Stimulated activated CD8-positive, alpha-beta memory T cell treated with anti-CD3 and anti-CD28 coated beads, Interleukin-15, amount 100 ng/mL, for 4 hours (primary cell): ENCODE data around the gene WWOX.

Source experiments
- DNase-seq, 2 donors: peaks; one replicate each; pipeline ENCODE4 v3.0.0-alpha.2; 2020; ENCODE audit warnings: low read depth in 2 of 2

The WWOX gene

DNA sequence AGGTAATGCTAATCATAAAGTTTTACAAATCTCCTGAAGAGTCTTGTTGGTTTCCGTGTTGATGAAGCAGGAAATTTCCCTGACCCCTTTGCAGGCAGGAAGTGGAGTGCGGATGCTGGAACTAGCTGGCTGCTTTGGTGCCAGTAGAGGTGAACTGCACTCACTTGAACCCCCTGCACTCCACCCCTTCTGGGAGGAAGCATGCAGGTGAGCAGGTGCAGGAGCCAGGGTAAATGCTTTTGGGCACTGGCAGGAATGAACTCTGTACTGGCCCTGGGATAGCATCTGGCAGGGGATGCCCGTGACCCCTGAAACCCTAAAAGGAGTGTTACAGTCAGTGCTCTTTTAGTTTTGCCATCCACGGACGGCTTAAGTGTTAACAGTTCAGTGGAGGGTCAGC, 430.4 kb downstream of the WWOX start:
- DNase-seq, result no peak

DNA sequence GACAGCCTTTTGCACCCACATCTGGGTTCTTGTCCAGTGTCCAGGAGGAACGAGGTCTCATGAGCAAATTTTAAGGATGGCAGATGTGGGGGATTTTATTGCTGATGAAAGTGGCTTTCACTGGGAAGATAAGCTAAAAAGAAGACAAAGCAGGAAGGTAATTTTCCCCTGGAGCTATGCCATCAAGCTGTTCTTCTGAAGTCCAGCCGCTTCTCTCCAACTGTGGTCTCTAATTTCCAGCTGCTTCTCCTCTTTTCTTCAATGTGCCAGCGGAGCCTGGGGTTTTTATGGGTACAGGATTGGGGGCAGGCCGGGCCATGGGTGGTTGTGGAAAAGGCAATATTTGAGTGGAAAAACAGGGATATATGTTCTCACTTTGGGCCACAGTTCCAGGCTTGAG, 430.8 kb downstream of the WWOX start:
- no peak for DNase-seq

DNA sequence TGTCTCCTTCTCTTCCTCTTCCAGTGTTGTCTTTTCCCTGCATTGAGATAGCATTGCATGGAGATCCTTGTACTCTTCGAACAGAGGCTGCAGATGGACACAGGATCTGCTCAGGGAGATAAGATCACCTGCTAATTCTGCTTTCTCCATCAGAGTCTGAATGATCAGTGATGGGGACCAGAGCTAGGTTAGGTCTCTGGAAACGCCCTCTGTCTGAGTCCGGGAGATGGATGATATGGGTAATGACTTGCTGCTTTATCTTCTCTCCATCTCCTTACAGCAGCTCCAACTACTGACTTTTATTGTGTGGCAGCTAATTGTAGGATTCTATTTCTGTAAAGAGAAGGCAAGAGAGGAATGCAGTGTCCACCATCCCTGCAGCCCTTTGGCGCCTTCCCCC, 435.6 kb downstream of the WWOX start:
- no peak for DNase-seq

GRCh38 chr16:78537511-78537910, 438.1 kb downstream of the WWOX start:
- no peak for DNase-seq

GRCh38 chr16:78538292-78538691, 438.8 kb downstream of the WWOX start:
- DNase-seq, result no peak

DNA sequence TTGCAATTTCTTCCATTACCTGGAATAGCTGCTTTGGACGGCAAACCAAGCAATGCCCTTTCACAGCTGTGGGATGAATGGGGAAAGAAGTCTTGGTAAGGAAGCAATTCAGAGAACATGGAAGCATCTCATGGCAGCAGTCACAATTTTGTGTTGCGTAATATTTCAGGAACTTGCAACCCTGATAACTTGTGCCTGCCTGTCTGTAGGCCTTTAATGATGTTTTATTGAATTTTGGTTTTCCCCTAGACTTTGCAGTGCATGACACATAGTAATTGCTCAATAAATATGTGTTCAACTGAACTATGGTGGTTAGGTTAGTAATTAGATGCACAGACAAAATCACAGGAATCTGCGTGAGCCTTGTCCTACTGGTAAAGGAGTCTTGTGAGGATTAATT, 439.5 kb downstream of the WWOX start:
- no peak for DNase-seq

GRCh38 chr16:78542419-78542818, 443.0 kb downstream of the WWOX start:
- DNase-seq, result no peak

DNA sequence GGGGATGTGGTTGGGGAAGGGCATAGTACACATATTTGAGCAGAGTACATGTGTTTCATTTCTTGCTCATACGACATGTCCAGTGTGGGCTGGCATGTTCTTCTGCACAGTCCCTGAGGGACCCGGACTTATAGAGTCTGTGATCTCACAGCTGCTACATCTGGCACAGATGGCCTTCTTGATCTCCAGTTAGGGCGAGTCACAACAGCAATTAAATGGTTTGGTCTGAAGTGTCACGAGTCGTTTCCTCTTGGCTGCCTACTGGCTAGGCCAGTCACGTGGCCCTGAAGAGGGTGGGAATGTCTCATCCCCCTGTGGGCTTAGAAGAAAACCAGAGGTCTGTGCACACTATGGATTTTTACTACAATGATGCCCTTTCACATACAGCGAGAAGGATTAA, 443.6 kb downstream of the WWOX start:
- no peak for DNase-seq

DNA sequence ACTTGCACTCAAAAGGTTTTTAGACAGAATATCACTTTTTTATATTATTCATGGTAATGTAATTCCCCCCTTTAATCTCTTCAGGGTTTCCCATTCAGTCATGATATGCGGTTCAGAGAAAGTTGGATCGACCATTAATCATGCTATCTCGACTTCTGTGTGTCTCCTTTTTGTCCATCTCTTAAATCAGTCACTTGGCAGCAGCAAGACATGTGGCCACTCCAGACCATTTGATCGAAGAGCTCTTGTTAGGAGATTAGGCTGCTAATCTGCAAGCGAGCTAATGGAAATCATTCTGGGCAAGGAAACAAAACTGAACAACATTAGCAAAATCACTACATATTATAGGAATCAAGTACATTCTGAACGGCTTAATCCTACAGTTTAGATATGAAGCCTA, 449.9 kb downstream of the WWOX start:
- DNase-seq, result no peak

DNA sequence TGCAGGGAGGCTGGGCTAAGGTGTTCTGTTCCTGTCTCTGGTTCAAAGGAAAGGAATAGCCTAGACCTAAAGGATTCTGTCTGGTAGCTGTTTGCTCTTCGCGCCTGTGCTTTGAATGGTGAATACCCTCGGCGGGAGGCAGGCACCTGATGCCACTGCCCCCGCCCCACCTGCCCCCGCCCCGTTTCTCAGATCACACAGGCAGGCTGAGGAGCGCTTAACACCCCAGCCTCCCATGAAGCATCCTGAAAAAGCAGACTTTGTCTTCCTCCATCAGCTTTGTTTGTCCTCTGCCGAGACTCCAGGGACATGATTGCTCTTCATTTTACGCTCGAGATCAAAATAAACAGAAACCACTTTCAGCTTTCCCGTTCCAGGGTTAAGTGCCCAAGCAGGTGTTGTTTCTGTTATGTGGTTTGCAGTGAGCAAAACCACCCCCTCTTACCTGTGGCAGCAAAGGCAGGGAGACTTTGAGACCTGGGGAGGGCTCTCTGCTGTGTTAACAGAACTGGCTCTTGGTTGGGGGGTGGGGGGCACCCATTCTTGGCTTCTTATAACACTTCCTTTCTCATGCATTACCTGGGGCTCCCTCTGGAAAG, 452.1 kb downstream of the WWOX start:
- no peak for DNase-seq

- no peak for DNase-seq
Observed at GRCh38 chr16:78552106-78552675, 452.7 kb downstream of the WWOX start.

- DNase-seq, result no peak
Observed at GRCh38 chr16:78552716-78553115, 453.3 kb downstream of the WWOX start.

- DNase-seq, result no peak
Observed at GRCh38 chr16:78553268-78554039, 454.0 kb downstream of the WWOX start.

DNA sequence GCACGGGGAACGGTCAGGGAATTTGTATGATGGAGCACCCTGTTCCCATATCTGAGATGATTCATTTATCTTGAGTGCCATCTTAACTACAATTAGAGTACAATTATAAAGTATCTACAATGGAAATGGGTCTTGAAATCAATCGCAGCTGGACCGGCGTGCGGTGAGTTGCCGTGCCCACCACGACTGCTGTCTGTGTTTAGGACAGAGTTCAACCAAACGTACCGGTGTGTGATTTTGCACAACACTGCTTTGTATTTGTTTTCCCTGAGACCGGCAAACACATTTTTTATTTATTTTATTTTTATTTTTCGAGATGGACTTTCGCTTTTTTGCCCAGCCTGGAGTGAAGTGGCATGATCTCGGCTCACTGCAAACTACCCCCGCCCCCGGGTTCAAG, 457.0 kb downstream of the WWOX start:
- DNase-seq, result no peak

GRCh38 chr16:78560997-78561396, 461.5 kb downstream of the WWOX start:
- DNase-seq, result no peak

GRCh38 chr16:78562111-78562510, 462.7 kb downstream of the WWOX start:
- DNase-seq, result no peak

DNA sequence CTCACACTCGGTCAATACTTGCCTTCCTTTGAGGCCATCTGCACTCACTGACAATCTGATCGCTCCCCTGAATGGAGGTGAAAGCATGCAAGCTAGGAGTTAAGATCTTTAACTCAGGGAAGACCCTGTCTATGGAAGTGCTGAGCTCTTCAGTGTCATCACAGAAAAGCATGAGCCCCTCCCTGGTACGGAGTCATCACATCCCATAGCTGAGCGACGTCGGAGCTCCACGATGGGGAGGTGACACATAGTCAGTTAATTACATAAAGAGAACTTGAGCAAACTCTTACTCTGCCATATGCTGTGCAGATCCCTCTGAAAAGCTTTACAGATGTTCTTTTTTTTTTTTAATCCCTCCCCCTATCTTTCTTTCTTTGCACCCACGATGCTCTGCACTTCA, 463.2 kb downstream of the WWOX start:
- DNase-seq, result no peak

- no peak for DNase-seq
Observed at GRCh38 chr16:78563905-78564304, 464.5 kb downstream of the WWOX start.

DNA sequence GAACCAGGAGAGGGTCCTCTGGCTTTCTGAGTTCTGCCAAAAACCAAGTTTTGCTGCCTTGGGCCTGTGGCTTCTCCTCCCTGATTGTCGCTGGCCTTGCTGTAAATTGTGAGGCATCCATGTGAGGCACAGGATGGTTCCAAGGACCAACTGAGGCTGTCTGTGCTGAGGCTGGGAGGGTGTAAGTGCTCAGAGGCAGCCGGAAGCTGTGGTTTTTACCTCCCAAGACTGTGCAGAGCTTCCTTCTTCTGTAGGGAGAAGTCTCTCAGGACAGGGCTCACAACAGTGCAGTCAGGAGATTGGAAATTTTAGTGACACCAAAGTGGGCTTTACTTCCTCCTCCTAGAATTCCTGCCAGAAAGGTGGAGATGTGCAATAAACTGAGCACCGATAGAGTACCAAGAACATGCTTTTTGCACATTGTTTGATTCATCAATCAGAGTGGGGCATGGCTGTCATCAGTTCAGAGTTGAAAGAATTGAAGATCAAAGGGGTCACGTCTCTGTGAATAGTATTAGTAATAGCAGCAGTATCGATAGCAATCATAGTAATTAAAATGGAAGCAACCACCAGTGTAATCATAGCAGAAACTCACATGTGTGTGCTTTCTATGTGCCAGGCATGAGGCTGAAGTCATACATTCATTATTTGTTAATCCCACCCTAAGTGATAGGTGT, 467.1 kb downstream of the WWOX start:
- DNase-seq, result no peak

DNA sequence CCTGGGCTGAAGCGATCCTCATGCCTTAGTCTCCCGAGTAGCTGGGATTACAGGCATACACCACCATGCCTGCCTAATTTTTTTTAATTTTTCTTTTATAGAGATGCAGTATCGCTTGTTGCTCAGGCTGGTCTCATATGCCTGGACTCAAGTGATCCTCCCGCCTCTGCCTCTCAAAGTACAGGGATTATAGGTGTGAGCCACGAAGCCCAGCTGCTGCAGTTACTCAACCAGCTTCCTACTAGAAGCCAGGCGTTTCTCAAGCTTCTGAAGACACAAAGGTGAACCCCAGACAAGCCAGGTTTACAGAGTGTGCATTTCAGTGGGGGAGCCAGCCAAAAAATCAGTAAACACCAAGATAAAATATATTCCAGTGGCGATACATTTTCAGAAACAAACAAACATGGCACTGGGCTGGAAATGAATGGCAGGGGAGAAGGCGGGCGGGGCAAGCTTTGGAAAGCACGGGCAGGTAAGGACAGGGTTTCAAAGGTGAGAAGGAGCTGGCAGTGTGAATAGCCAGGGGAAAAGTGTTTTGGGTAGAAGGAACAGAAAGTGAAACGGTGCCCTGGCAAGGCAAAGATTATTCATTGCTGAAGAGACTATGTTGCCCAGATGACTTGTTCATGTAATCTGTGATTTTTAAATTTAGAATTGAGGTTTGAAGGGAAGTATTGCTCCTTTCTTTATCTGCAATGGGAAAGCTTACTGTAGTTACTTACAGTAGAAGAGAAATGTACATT, 471.1 kb downstream of the WWOX start:
- DNase-seq, result no peak

GRCh38 chr16:78571434-78571833, 472.0 kb downstream of the WWOX start:
- DNase-seq, result no peak

DNA sequence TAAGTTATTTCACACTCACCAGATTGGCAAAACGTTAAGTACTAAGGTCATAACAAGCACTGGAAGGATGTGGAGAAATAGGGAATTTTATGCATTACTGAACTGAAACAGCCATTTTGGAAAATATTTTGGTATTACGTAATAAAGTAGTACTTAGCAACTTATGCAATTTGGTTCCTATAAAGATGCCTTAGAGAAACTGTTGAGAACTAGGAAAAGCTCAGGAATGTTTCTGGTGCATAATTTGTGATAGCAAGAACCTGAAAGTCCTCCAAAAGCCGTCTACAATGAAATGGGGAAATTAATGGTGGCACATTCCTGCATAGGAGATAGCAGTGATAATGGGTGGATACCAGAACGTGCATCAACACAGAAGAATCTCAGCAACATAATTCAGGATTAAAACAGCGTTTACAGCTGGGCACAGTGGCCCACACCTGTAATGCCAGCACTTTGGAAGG, 472.5 kb downstream of the WWOX start:
- DNase-seq, result no peak
